Activated effector memory CD4-positive, alpha-beta T cell treated with Interleukin-2 at 50 U/mL for 16 hours (primary cell): ENCODE data around the gene PGBD2.
"Not testable (repeated sequence)": the region's sequence is repeated elsewhere in the genome, so short reads cannot be mapped to it uniquely, and the experiment has no call there.

Experiments used
- DNase-seq: peaks from one replicate; pipeline ENCODE4 v3.0.0-alpha.2; 2020

The PGBD2 gene

GRCh38 chr1:248928122-248928521, 22.1 kb downstream of the PGBD2 start:
- not testable (repeated sequence) for DNase-seq

- DNase-seq, result not testable (repeated sequence)
These were observed 24.0 kb downstream of the PGBD2 start for GRCh38 chr1:248930037-248930436.

GRCh38 chr1:248938173-248938809, 32.3 kb downstream of the PGBD2 start:
- not testable (repeated sequence) for DNase-seq

GRCh38 chr1:248944134-248944999, 38.3 kb downstream of the PGBD2 start:
- DNase-seq, result not testable (repeated sequence)

DNA sequence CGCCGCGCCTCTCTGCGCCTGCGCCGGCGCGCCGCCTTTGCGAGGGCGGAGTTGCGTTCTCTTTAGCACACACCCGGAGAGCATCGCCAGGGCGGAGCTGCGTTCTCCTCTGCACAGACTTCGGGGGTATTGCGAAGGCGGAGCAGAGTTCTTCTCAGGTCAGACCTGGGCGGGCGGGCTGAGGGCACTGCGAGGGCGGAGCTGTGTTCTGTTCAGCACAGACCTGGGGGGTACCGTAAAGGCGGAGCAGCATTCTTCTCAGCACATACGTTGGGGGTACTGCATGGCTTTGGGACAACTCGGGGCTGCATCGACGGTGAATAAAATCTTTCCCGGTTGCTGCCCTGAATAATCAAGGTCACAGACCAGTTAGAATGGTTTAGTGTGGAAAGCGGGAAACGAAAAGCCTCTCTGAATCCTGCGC, 39.0 kb downstream of the PGBD2 start:
- DNase-seq, result not testable (repeated sequence)

- DNase-seq, result not testable (repeated sequence)
These were observed 39.4 kb downstream of the PGBD2 start for GRCh38 chr1:248945453-248945852.

DNA sequence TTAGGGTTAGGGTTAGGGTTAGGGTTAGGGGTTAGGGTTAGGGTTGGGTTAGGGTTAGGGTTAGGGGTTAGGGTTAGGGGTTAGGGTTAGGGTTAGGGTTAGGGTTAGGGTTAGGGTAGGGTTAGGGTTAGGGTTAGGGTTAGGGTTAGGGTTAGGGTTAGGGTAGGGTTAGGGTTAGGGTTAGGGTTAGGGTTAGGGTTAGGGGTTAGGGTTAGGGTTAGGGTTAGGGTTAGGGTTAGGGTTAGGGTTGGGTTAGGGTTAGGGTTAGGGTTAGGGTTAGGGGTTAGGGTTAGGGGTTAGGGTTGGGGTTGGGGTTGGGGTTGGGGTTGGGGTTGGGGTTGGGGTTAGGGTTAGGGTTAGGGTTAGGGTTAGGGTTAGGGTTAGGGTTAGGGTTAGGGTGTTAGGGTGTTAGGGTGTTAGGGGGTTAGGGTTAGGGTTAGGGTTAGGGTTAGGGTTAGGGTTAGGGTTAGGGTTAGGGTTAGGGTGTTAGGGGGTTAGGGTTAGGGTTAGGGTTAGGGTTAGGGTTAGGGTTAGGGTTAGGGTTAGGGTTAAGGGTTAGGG, 39.9 kb downstream of the PGBD2 start:
- DNase-seq, result not testable (repeated sequence)
